Endothelial cell of umbilical vein (primary cell): ENCODE data around the gene PLA2G15. TPM values are rescaled to one million over a fixed set of nuclear protein-coding genes. Genes with fewer than 3 reads are reported as not detected.

Source experiments
- BruUV-seq: library from RNA; stranded (reverse); fragments of 400-500 nt; replicated peaks from 2 replicates; lab custom pipeline; 2021; lab: Mats Ljungman, UMichigan
- CTCF ChIA-PET: fragments of 300-600, 350-600 bp; sonication (Branson Sonifier 250); formaldehyde crosslinking; loops from one replicate; lab custom pipeline; 2021; ENCODE audit warnings: antibody characterized with exemption, inconsistent platforms; lab: Charles Lee
- POLR2A ChIA-PET: fragments of 300-600, 350-600 bp; sonication (Branson Sonifier 250); formaldehyde crosslinking; loops from one replicate; lab custom pipeline; 2021; ENCODE audit warnings: antibody characterized with exemption, inconsistent platforms; lab: Charles Lee
- DNase-seq: peaks from one replicate; pipeline ENCODE4 v3.0.0-alpha.2; 2011; ENCODE audit warnings: low read depth, low spot score
- FAIRE-seq: peaks from 2 replicates; lab custom pipeline; 2011; peaks lifted over from hg19 to GRCh38; lab: Jason Lieb, UNC
- H2AFZ ChIP-seq: 2 replicates; pipeline ENCODE4 v1.6.0; 2012; ENCODE audit warnings: low read depth, low read length, control low read depth, inconsistent platforms
- H3K27ac ChIP-seq: 2 replicates; pipeline ENCODE4 v1.5.1; 2011; ENCODE audit warnings: low read depth, mild to moderate bottlenecking, control low read depth, low read length, moderate library complexity; ENCODE audit not compliant: insufficient read depth
- H3K27me3 ChIP-seq, 2 experiments: 2 replicates each; pipeline versions ENCODE4 v1.6.0 to v1.6.1; 2011; ENCODE audit warnings: low read length in 2 of 2, mixed read lengths in 1 of 2; ENCODE audit not compliant: control insufficient read depth in 2 of 2, insufficient read depth in 2 of 2
- H3K36me3 ChIP-seq, 2 experiments: 2 replicates in 1 of 2; 3 replicates in 1 of 2; pipeline ENCODE4 v1.5.1; 2011; ENCODE audit warnings: low read length in 2 of 2, mild to moderate bottlenecking in 1 of 2, moderate library complexity in 1 of 2; ENCODE audit not compliant: control insufficient read depth in 2 of 2, insufficient read depth in 2 of 2; ENCODE audit errors: extremely low read depth in 1 of 2
- H3K4me1 ChIP-seq: 3 replicates; pipeline ENCODE4 v1.5.1; 2011; ENCODE audit warnings: mild to moderate bottlenecking, low read length; ENCODE audit not compliant: control insufficient read depth, insufficient read depth; ENCODE audit errors: extremely low read depth
- H3K4me2 ChIP-seq: 2 replicates; pipeline ENCODE4 v1.6.1; 2011; ENCODE audit warnings: low read length, control low read depth, mixed read lengths; ENCODE audit not compliant: insufficient read depth
- H3K4me3 ChIP-seq, 3 experiments: fragments of 200-600 bp in 1 of 3; sonication (generic), shearing (Covaris generic) in 1 of 3; replicated peaks in 1 of 3; 2 replicates each; pipeline ENCODE4 v1.5.1; 2011 to 2016; ENCODE audit warnings: control low read depth in 3 of 3, low read length in 3 of 3, mild to moderate bottlenecking in 2 of 3, inconsistent platforms in 1 of 3, low read depth in 1 of 3, moderate library complexity in 1 of 3; ENCODE audit not compliant: insufficient read depth in 1 of 3
- H3K79me2 ChIP-seq: 2 replicates; pipeline ENCODE4 v1.6.0; 2012; ENCODE audit warnings: low read length, inconsistent platforms; ENCODE audit not compliant: control insufficient read depth, insufficient read depth
- H3K9ac ChIP-seq: replicated peaks from 2 replicates; pipeline ENCODE3; 2011; ENCODE audit warnings: low read length, control low read depth; ENCODE audit not compliant: insufficient read depth; ENCODE audit errors: extremely low read depth
- H3K9me1 ChIP-seq: replicated peaks from 3 replicates; pipeline ENCODE4 v1.6.0; 2011; ENCODE audit warnings: mild to moderate bottlenecking, low read length; ENCODE audit not compliant: control insufficient read depth, insufficient read depth; ENCODE audit errors: extremely low read depth
- H3K9me3 ChIP-seq: replicated peaks from 2 replicates; pipeline ENCODE4 v1.5.1; 2012; ENCODE audit warnings: low read length, inconsistent platforms; ENCODE audit not compliant: control insufficient read depth, insufficient read depth
- H4K20me1 ChIP-seq: replicated peaks from 2 replicates; pipeline ENCODE3; 2011; ENCODE audit warnings: mild to moderate bottlenecking, low read length; ENCODE audit not compliant: control insufficient read depth, insufficient read depth; ENCODE audit errors: extremely low read depth
- CTCF ChIP-seq, 2 donors: IDR thresholded peaks; 1 replicate in 1 of 2; 2 replicates in 1 of 2; pipeline ENCODE4 v1.5.1; 2011; ENCODE audit warnings: low read length in 2 of 2, mild to moderate bottlenecking in 2 of 2, moderate library complexity in 2 of 2, control low read depth in 1 of 2, inconsistent platforms in 1 of 2, low read depth in 1 of 2; ENCODE audit not compliant: insufficient read depth in 1 of 2; ENCODE audit errors: extremely low read depth in 1 of 2
- EZH2 ChIP-seq: IDR thresholded peaks from 2 replicates; pipeline ENCODE4 v1.6.1; 2012; ENCODE audit warnings: borderline replicate concordance, low read depth, mild to moderate bottlenecking, moderate library complexity, low read length, inconsistent platforms; ENCODE audit not compliant: severe bottlenecking
- FOS ChIP-seq: IDR thresholded peaks from 2 replicates; pipeline ENCODE4 v1.6.1; 2011; ENCODE audit warnings: mild to moderate bottlenecking, low read length, moderate library complexity, borderline replicate concordance; ENCODE audit not compliant: insufficient read depth
- GATA2 ChIP-seq: IDR thresholded peaks from 2 replicates; pipeline ENCODE4 v1.7.0; 2011; ENCODE audit warnings: low read depth, mild to moderate bottlenecking, moderate library complexity, mixed read lengths, low read length; ENCODE audit not compliant: insufficient read length, insufficient read depth
- JUN ChIP-seq: IDR thresholded peaks from 2 replicates; pipeline ENCODE4 v1.6.1; 2011; ENCODE audit warnings: borderline replicate concordance, low read depth; ENCODE audit not compliant: insufficient read length, insufficient read depth
- MAX ChIP-seq: IDR thresholded peaks from 2 replicates; pipeline ENCODE4 v1.6.1; 2011; ENCODE audit not compliant: insufficient read depth, insufficient read length
- MYC ChIP-seq: IDR thresholded peaks from one replicate; pipeline ENCODE4 v1.6.1; 2011; ENCODE audit warnings: mild to moderate bottlenecking, low read depth, low read length
- POLR2A ChIP-seq: IDR thresholded peaks from 2 replicates; pipeline ENCODE4 v1.6.1; 2012; ENCODE audit warnings: low read depth, mild to moderate bottlenecking, control low read depth, low read length
- POLR2AphosphoS5 ChIP-seq: IDR thresholded peaks from 2 replicates; pipeline ENCODE4 v1.6.1; 2012; ENCODE audit warnings: low read depth, mild to moderate bottlenecking, control low read depth, low read length, moderate library complexity; ENCODE audit not compliant: insufficient read depth
- dilution Hi-C: fragments of 300-500 bp; cut with MboI; formaldehyde crosslinking; loops from one replicate; pipeline ENCODE4 v1.15.0; 2019; ENCODE audit warnings: low sequenced_read_pairs; ENCODE audit not compliant: extremely low pct_ligation_motif_present
- intact Hi-C: fragments of 100-400 bp; cut with micrococcal nuclease; formaldehyde crosslinking; loops from one replicate; pipeline ENCODE4 v1.10.0; 2022
- polyA plus RNA-seq, 4 experiments: library from polyadenylated mRNA; depleted of rRNA in 3 of 4; stranded (reverse) in 3 of 4; unstranded in 1 of 4; fragments of >200 nt; gene quantifications; 2 replicates each; pipeline versions ENCODE4 v1.2.1 to v1.2.3, GENCODE V29; 2011 to 2012; ENCODE audit warnings: missing spikeins in 1 of 4
- total RNA-seq: library from RNA; stranded (reverse); gene quantifications from 2 replicates; pipeline ENCODE4 v1.2.3, GENCODE V29; 2021

PLA2G15 gene
- total and polyA plus RNA-seq, 2 donors (not counting 3 experiments of a cell fraction or from before 2014, with no cell fraction given) = 24.3 to 41.8 TPM

- no peak overlapping the region for H3K27ac ChIP-seq
- TF ChIP-seq POLR2AphosphoS5 = no peak
- TF ChIP-seq EZH2 = no peak
- no peak for TF ChIP-seq MAX
- no peak for TF ChIP-seq CTCF (IDR thresholded peaks at IDR 0.05; ENCODE audit: extremely low read depth in 1 of 2, insufficient read depth in 1 of 2, low read depth in 1 of 2, low read length in 2 of 2)
- no peak for TF ChIP-seq MYC
- TF ChIP-seq JUN = no peak
- no peak for TF ChIP-seq GATA2
- no peak for TF ChIP-seq FOS
- no peak for TF ChIP-seq POLR2A
- H2AFZ ChIP-seq = no peak overlapping the region
- DNase-seq = no peak
- H3K9ac ChIP-seq = no peak overlapping the region
- H3K4me1 ChIP-seq = peaks cover 50% of the 10 kb centered on the region
- FAIRE-seq = no peak
- peaks cover 33% of the 10 kb centered on the region for H3K79me2 ChIP-seq
- BruUV-seq = no TSS peak
- H3K4me2 ChIP-seq = no peak overlapping the region
- CTCF ChIA-PET = interaction anchor here (10.9 kb wide), 1 partner anchor 29 kb away, joined by 120 read pairs; the partner anchor contains the start of gene SLC7A6
- no peak overlapping the region for H3K4me3 ChIP-seq
- no peaks in the 10 kb centered on the region for H3K27me3 ChIP-seq
- H3K9me3 ChIP-seq = no peaks in the 10 kb centered on the region
- dilution Hi-C loops (no loop called here), intact Hi-C loops (no loop called here)
- no peaks in the 10 kb centered on the region for H3K9me1 ChIP-seq
- POLR2A ChIA-PET = interaction anchor here (1.0 to 2.9 kb wide), 3 partner anchors 8 to 27 kb away, joined by 3 to 9 read pairs (median 7); partner anchors contain the start of genes PRMT7, SLC7A6 and SLC7A6OS
- no peaks in the 10 kb centered on the region for H4K20me1 ChIP-seq
- peaks cover 12 to 15% of the 10 kb centered on the region in 2 experiments for H3K36me3 ChIP-seq
Measured at GRCh38 chr16:68291227-68291626, 46.1 kb downstream of the PLA2G15 start.
